ENCODE results near the gene TRAPPC10. TPM values are rescaled to one million over a fixed set of nuclear protein-coding genes. Genes with fewer than 3 reads are reported as not detected.
"Not testable (repeated sequence)": the region's sequence is repeated elsewhere in the genome, so short reads cannot be mapped to it uniquely, and the experiment has no call there.

TRAPPC10 gene
- total and polyA plus RNA-seq, 2 donors from 2014 or later, result 8.8 to 48.5 TPM

- H3K36me3 ChIP-seq (ENCODE audit: control insufficient read depth in 2 of 3, insufficient read depth in 3 of 3, low read length in 3 of 3); DNase-seq; H3K9me3 ChIP-seq (ENCODE audit: control insufficient read depth in 2 of 3, insufficient read depth in 1 of 3, low read length in 3 of 3); H3K27ac ChIP-seq (ENCODE audit: low read depth in 2 of 2, low read length in 2 of 2); H3K4me3 ChIP-seq (ENCODE audit: low read length in 3 of 3); H3K9ac ChIP-seq (ENCODE audit: low read length in 3 of 3); intact Hi-C loops (cut with DNase I); H3K27me3 ChIP-seq (ENCODE audit: control insufficient read depth, insufficient read depth, low read length); H3K4me1 ChIP-seq (ENCODE audit: control insufficient read depth in 2 of 3, insufficient read depth in 2 of 3, low read depth in 1 of 3, low read length in 3 of 3): not testable (repeated sequence)
- TF ChIP-seq CTCF (IDR thresholded peaks at IDR 0.05; ENCODE audit: borderline replicate concordance, extremely low read depth, insufficient read depth), result peak; percentile 16
- peak; percentile 25 for FAIRE-seq
These were observed 125.9 kb downstream of the TRAPPC10 start for GRCh38 chr21:44138039-44138438.

GRCh38 chr21:44139787-44140551, 127.9 kb downstream of the TRAPPC10 start:
- DNase-seq, result peak in 4 of 5 donors; percentile 0 to 40 (median 9)
- FAIRE-seq, result not testable (repeated sequence)

GRCh38 chr21:44140552-44140932, 128.4 kb downstream of the TRAPPC10 start:
- FAIRE-seq; H3K27ac ChIP-seq (ENCODE audit: low read depth in 2 of 2, low read length in 2 of 2); H3K9me3 ChIP-seq (ENCODE audit: control insufficient read depth in 2 of 3, insufficient read depth in 1 of 3, low read length in 3 of 3); H3K4me3 ChIP-seq (ENCODE audit: low read length in 3 of 3); DNase-seq; H3K9ac ChIP-seq (ENCODE audit: low read length in 3 of 3); H3K27me3 ChIP-seq (ENCODE audit: control insufficient read depth, insufficient read depth, low read length); intact Hi-C loops (cut with DNase I); H3K36me3 ChIP-seq (ENCODE audit: control insufficient read depth in 2 of 3, insufficient read depth in 3 of 3, low read length in 3 of 3); H3K4me1 ChIP-seq (ENCODE audit: control insufficient read depth in 2 of 3, insufficient read depth in 2 of 3, low read depth in 1 of 3, low read length in 3 of 3): not testable (repeated sequence)

More at GRCh38 chr21:44139787-44140551, 127.9 kb downstream of the TRAPPC10 start:
- H3K27ac ChIP-seq (ENCODE audit: low read depth in 2 of 2, low read length in 2 of 2); H3K27me3 ChIP-seq (ENCODE audit: control insufficient read depth, insufficient read depth, low read length); H3K9me3 ChIP-seq (ENCODE audit: control insufficient read depth in 2 of 3, insufficient read depth in 1 of 3, low read length in 3 of 3); H3K36me3 ChIP-seq (ENCODE audit: control insufficient read depth in 2 of 3, insufficient read depth in 3 of 3, low read length in 3 of 3); H3K9ac ChIP-seq (ENCODE audit: low read length in 3 of 3); H3K4me1 ChIP-seq (ENCODE audit: control insufficient read depth in 2 of 3, insufficient read depth in 2 of 3, low read depth in 1 of 3, low read length in 3 of 3); intact Hi-C loops (cut with DNase I); H3K4me3 ChIP-seq (ENCODE audit: low read length in 3 of 3): not testable (repeated sequence)

GRCh38 chr21:44142470-44142869, 130.4 kb downstream of the TRAPPC10 start:
- H3K9ac ChIP-seq (ENCODE audit: low read length in 3 of 3); DNase-seq; H3K4me1 ChIP-seq (ENCODE audit: control insufficient read depth in 2 of 3, insufficient read depth in 2 of 3, low read depth in 1 of 3, low read length in 3 of 3); H3K36me3 ChIP-seq (ENCODE audit: control insufficient read depth in 2 of 3, insufficient read depth in 3 of 3, low read length in 3 of 3); H3K27ac ChIP-seq (ENCODE audit: low read depth in 2 of 2, low read length in 2 of 2); intact Hi-C loops (cut with DNase I); H3K27me3 ChIP-seq (ENCODE audit: control insufficient read depth, insufficient read depth, low read length); H3K9me3 ChIP-seq (ENCODE audit: control insufficient read depth in 2 of 3, insufficient read depth in 1 of 3, low read length in 3 of 3); FAIRE-seq; H3K4me3 ChIP-seq (ENCODE audit: low read length in 3 of 3): not testable (repeated sequence)

GRCh38 chr21:44143380-44143779, 131.3 kb downstream of the TRAPPC10 start:
- not testable (repeated sequence) for DNase-seq, FAIRE-seq

GRCh38 chr21:44143996-44144395, 131.9 kb downstream of the TRAPPC10 start:
- DNase-seq; intact Hi-C loops (cut with DNase I); H3K27ac ChIP-seq (ENCODE audit: low read depth in 2 of 2, low read length in 2 of 2); H3K27me3 ChIP-seq (ENCODE audit: control insufficient read depth, insufficient read depth, low read length); FAIRE-seq; H3K36me3 ChIP-seq (ENCODE audit: control insufficient read depth in 2 of 3, insufficient read depth in 3 of 3, low read length in 3 of 3); H3K4me3 ChIP-seq (ENCODE audit: low read length in 3 of 3); H3K4me1 ChIP-seq (ENCODE audit: control insufficient read depth in 2 of 3, insufficient read depth in 2 of 3, low read depth in 1 of 3, low read length in 3 of 3); H3K9me3 ChIP-seq (ENCODE audit: control insufficient read depth in 2 of 3, insufficient read depth in 1 of 3, low read length in 3 of 3); H3K9ac ChIP-seq (ENCODE audit: low read length in 3 of 3): not testable (repeated sequence)

More at GRCh38 chr21:44143380-44143779, 131.3 kb downstream of the TRAPPC10 start:
- H3K27ac ChIP-seq (ENCODE audit: low read depth in 2 of 2, low read length in 2 of 2); intact Hi-C loops (cut with DNase I); H3K36me3 ChIP-seq (ENCODE audit: control insufficient read depth in 2 of 3, insufficient read depth in 3 of 3, low read length in 3 of 3); H3K9me3 ChIP-seq (ENCODE audit: control insufficient read depth in 2 of 3, insufficient read depth in 1 of 3, low read length in 3 of 3); H3K4me1 ChIP-seq (ENCODE audit: control insufficient read depth in 2 of 3, insufficient read depth in 2 of 3, low read depth in 1 of 3, low read length in 3 of 3); H3K27me3 ChIP-seq (ENCODE audit: control insufficient read depth, insufficient read depth, low read length); H3K9ac ChIP-seq (ENCODE audit: low read length in 3 of 3); H3K4me3 ChIP-seq (ENCODE audit: low read length in 3 of 3): not testable (repeated sequence)

- FAIRE-seq; H3K4me1 ChIP-seq (ENCODE audit: control insufficient read depth in 2 of 3, insufficient read depth in 2 of 3, low read depth in 1 of 3, low read length in 3 of 3); H3K36me3 ChIP-seq (ENCODE audit: control insufficient read depth in 2 of 3, insufficient read depth in 3 of 3, low read length in 3 of 3); H3K9ac ChIP-seq (ENCODE audit: low read length in 3 of 3); H3K27ac ChIP-seq (ENCODE audit: low read depth in 2 of 2, low read length in 2 of 2); H3K4me3 ChIP-seq (ENCODE audit: low read length in 3 of 3); DNase-seq; H3K27me3 ChIP-seq (ENCODE audit: control insufficient read depth, insufficient read depth, low read length); H3K9me3 ChIP-seq (ENCODE audit: control insufficient read depth in 2 of 3, insufficient read depth in 1 of 3, low read length in 3 of 3); intact Hi-C loops (cut with DNase I): not testable (repeated sequence)
These were observed 132.9 kb downstream of the TRAPPC10 start for GRCh38 chr21:44144784-44145602.

Measured in kidney (tissue), 14 donors.